ENCODE results near the gene LDLRAP1. TPM values are rescaled to one million over a fixed set of nuclear protein-coding genes. Genes with fewer than 3 reads are reported as not detected.
"Not testable (repeated sequence)": the region's sequence is repeated elsewhere in the genome, so short reads cannot be mapped to it uniquely, and the experiment has no call there.

LDLRAP1 gene
- total RNA-seq, 1 experiment from 2014 or later: 29.2 TPM

DNA sequence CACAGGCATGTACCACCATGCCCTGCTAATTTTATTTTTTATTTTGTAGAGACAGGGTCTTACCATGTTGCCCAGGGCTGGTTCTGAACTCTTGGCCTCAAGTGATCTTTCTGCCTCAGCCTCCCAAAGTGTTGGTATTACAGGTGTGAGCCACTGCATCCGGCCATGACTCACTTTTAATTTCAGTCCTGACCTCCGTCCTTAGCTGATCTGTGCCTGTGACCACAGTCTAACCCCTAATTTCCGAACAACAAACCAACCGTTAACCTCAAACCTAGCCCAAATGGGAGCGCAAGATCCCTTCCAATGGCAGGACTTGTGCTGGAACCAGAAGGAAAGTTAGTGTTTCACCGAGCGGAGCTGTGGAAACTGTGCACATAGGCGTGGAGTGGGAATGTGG lies 43.9 kb downstream of the LDLRAP1 start:
- TF ChIP-seq, protein P1, sequence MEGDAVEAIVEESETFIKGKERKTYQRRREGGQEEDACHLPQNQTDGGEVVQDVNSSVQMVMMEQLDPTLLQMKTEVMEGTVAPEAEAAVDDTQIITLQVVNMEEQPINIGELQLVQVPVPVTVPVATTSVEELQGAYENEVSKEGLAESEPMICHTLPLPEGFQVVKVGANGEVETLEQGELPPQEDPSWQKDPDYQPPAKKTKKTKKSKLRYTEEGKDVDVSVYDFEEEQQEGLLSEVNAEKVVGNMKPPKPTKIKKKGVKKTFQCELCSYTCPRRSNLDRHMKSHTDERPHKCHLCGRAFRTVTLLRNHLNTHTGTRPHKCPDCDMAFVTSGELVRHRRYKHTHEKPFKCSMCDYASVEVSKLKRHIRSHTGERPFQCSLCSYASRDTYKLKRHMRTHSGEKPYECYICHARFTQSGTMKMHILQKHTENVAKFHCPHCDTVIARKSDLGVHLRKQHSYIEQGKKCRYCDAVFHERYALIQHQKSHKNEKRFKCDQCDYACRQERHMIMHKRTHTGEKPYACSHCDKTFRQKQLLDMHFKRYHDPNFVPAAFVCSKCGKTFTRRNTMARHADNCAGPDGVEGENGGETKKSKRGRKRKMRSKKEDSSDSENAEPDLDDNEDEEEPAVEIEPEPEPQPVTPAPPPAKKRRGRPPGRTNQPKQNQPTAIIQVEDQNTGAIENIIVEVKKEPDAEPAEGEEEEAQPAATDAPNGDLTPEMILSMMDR (conservative IDR thresholded peaks at IDR 0.05): no peak
- TF ChIP-seq EZH2 (IDR thresholded peaks at IDR 0.05; ENCODE audit: low read depth): no peak
- Histone ChIP-seq H3K4me1 (replicated peaks; ENCODE audit: insufficient read depth) (no peaks in the 10 kb centered on the region), H3K27me3 (ENCODE audit: insufficient read depth, low read depth) (no peaks in the 10 kb centered on the region), H3F3A (ENCODE audit: insufficient read depth, low read depth) (no peaks in the 10 kb centered on the region), H3K27ac (no peak overlapping the region), H2AFZ (no peak overlapping the region), H3K4me2 (no peak overlapping the region), H3K4me3 (no peak overlapping the region), H3K9me3 (ENCODE audit: insufficient read depth, low read depth) (no peaks in the 10 kb centered on the region), H3K79me2 (ENCODE audit: low read depth) (no peaks in the 10 kb centered on the region), H4K20me1 (ENCODE audit: insufficient read depth) (no peaks in the 10 kb centered on the region), H3K9me2 (ENCODE audit: insufficient read depth) (no peaks in the 10 kb centered on the region), H3K36me3 (ENCODE audit: low read depth) (no peaks in the 10 kb centered on the region)
- POLR2A ChIA-PET (ENCODE audit: unreplicated experiment): no interaction called here
- DNase-seq: no peak
- BruUV-seq (replicated peaks): no TSS peak
- CTCF ChIA-PET: no interaction called here
- intact Hi-C loops (cut with micrococcal nuclease; ENCODE audit: unreplicated experiment): no loop called here

DNA sequence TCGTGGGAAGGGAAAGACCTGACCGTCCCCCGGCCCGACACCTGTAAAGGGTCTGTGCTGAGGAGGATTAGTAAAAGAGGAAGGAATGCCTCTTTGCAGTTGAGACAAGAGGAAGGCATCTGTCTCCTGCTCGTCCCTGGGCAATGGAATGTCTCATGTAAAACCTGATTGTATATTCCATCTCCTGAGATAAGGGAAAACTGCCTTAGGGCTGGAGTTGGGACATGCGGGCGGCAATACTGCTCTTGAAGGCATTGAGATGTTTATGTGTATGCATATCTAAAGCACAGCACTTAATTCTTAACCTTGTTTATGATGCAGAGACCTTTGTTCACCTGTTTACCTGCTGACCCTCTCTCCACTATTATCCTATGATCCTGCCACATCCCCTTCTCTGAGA lies 44.8 kb downstream of the LDLRAP1 start:
- BruUV-seq (replicated peaks); intact Hi-C loops (cut with micrococcal nuclease; ENCODE audit: unreplicated experiment); H3K27ac ChIP-seq; H3F3A ChIP-seq (ENCODE audit: insufficient read depth, low read depth); H3K9me2 ChIP-seq (ENCODE audit: insufficient read depth); H3K4me2 ChIP-seq; H3K36me3 ChIP-seq (ENCODE audit: low read depth); CTCF ChIA-PET; DNase-seq; H3K27me3 ChIP-seq (ENCODE audit: insufficient read depth, low read depth); H3K79me2 ChIP-seq (ENCODE audit: low read depth); H3K9me3 ChIP-seq (ENCODE audit: insufficient read depth, low read depth); H3K4me1 ChIP-seq (replicated peaks; ENCODE audit: insufficient read depth); H4K20me1 ChIP-seq (ENCODE audit: insufficient read depth); POLR2A ChIA-PET (ENCODE audit: unreplicated experiment); H3K4me3 ChIP-seq; H2AFZ ChIP-seq: not testable (repeated sequence)

DNA sequence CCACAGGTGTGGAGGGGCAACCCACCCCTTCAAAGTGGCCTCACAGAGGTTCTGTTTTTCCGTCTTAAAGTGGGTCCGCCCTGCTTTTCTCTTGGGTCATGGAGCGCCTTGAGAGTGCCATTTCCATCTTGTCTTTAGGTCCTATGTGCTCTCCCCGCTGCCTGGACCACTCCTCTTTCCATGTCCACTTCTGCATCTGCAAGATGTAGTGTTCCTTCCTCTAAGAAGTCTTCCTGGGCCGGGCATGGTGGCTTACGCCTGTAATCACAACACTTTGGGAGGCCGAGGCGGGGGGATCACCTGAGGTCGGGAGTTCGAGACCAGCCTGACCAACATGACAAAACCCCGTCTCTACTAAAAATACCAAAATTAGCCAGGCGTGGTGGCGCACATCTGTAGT lies 45.4 kb downstream of the LDLRAP1 start:
- H3F3A ChIP-seq (ENCODE audit: insufficient read depth, low read depth); H2AFZ ChIP-seq; H3K4me3 ChIP-seq; DNase-seq; CTCF ChIA-PET; H3K9me3 ChIP-seq (ENCODE audit: insufficient read depth, low read depth); H3K79me2 ChIP-seq (ENCODE audit: low read depth); intact Hi-C loops (cut with micrococcal nuclease; ENCODE audit: unreplicated experiment); H3K4me2 ChIP-seq; POLR2A ChIA-PET (ENCODE audit: unreplicated experiment); H3K27ac ChIP-seq; BruUV-seq (replicated peaks); H3K4me1 ChIP-seq (replicated peaks; ENCODE audit: insufficient read depth); H3K36me3 ChIP-seq (ENCODE audit: low read depth); H3K27me3 ChIP-seq (ENCODE audit: insufficient read depth, low read depth); H3K9me2 ChIP-seq (ENCODE audit: insufficient read depth); H4K20me1 ChIP-seq (ENCODE audit: insufficient read depth): not testable (repeated sequence)

DNA sequence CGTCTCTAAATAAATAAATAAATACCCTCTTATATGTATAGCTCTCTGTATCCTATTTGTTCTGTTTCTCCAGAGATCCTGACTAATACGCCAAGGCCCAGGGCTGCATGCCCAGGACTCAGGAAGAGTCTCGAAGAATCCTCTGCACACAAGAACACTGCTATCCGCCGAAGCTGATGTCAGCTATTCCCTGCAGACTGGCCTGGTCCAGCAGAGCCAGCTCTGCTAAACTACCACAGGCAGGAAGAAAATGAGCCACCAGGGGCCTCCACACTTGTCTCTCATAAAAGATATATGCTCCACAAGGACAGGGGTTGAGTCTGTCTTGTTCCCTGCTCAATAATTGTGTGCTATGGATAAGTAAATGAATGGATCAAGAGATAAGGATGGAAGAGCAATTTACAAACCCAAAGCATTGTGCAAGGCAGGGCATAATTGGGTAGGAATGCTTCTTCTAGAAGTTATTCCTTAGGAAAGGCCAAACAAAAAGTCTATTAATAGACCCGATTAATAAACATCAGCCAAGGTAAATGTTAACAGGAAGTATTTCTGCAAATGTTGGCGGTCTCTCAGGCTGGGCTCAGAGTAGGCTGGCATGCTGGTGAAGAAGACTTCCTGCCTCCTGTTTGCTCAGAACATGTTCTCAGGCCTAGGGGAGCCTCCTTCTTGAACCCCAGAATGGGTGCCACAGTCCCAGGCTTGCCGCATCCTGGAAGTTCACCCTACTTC lies 46.9 kb downstream of the LDLRAP1 start:
- H3K79me2 ChIP-seq (ENCODE audit: low read depth): no peaks in the 10 kb centered on the region
- no peak overlapping the region for H3K4me2 ChIP-seq
- no peaks in the 10 kb centered on the region for H3K36me3 ChIP-seq (ENCODE audit: low read depth)
- no peak overlapping the region for H3K27ac ChIP-seq
- ChIA-PET CTCF (interaction anchor here (1.1 kb wide), 1 partner anchor 8 kb away, joined by 3 read pairs; no protein-coding TSS in a partner anchor), POLR2A (ENCODE audit: unreplicated experiment) (interaction anchor here (0.6 kb wide), 1 partner anchor 27 kb away, joined by 5 read pairs; no protein-coding TSS in a partner anchor)
- no TSS peak for BruUV-seq (replicated peaks)
- TF ChIP-seq, protein P1 (conservative IDR thresholded peaks at IDR 0.05): no peak
- TF ChIP-seq EZH2 (IDR thresholded peaks at IDR 0.05; ENCODE audit: low read depth): no peak
- H3F3A ChIP-seq (ENCODE audit: insufficient read depth, low read depth): no peaks in the 10 kb centered on the region
- DNase-seq: no peak
- H2AFZ ChIP-seq: no peak overlapping the region
- no peaks in the 10 kb centered on the region for H3K9me2 ChIP-seq (ENCODE audit: insufficient read depth)
- H3K4me1 ChIP-seq (replicated peaks; ENCODE audit: insufficient read depth): no peaks in the 10 kb centered on the region
- H3K4me3 ChIP-seq: no peak overlapping the region
- H4K20me1 ChIP-seq (ENCODE audit: insufficient read depth): no peaks in the 10 kb centered on the region
- H3K27me3 ChIP-seq (ENCODE audit: insufficient read depth, low read depth): no peaks in the 10 kb centered on the region
- intact Hi-C loops (cut with micrococcal nuclease; ENCODE audit: unreplicated experiment): no loop called here
- H3K9me3 ChIP-seq (ENCODE audit: insufficient read depth, low read depth): no peaks in the 10 kb centered on the region

Measured in PC-9 (cell line).